ENCODE results near the gene UBQLNL. TPM values are rescaled to one million over a fixed set of nuclear protein-coding genes. Genes with fewer than 3 reads are reported as not detected.

The UBQLNL gene
- total RNA-seq, 2 experiments from 2014 or later: 0.17 TPM; not detected in 1

- no peaks in the 10 kb centered on the region for H3K27me3 Mint-ChIP-seq
- H3K4me3 Mint-ChIP-seq: no peak overlapping the region
- no peaks in the 10 kb centered on the region for H3K36me3 Mint-ChIP-seq
- POLR2A ChIA-PET: no interaction called here
- H3K4me1 Mint-ChIP-seq (ENCODE audit: low read depth): no peaks in the 10 kb centered on the region
- H3K9me3 Mint-ChIP-seq: no peaks in the 10 kb centered on the region
- CTCF ChIA-PET: no interaction called here
- no peak for DNase-seq
- no peak overlapping the region for H3K27ac Mint-ChIP-seq
- intact Hi-C loops (cut with micrococcal nuclease): no loop called here
Measured at GRCh38 chr11:5531053-5531831, 14.7 kb upstream of the UBQLNL start.

DNA sequence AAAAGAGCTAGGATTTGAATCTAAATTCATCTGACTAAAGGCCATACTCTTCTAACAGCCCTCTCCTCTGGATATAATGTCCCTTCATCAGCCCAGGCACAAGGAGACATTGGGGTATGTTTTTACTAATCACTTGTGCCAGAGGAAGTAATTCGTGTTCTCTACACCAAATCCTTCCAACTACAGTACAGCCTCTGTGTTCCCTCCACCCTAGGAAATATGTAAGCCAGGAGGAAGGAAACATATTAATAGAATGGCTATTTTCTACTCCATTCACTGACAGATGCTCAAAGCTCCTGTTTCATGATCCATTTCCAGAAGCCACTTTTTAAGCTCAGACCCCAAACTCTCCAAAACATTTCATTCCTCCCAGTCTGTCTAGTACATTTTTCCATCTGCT is 12.0 kb upstream of the UBQLNL start:
- no peak overlapping the region for H3K27ac Mint-ChIP-seq
- intact Hi-C loops (cut with micrococcal nuclease): no loop called here
- ChIA-PET CTCF (interaction anchor here (1.1 kb wide), 1 partner anchor 14 kb away, joined by 3 read pairs; no protein-coding TSS in a partner anchor), POLR2A (no interaction called here)
- no peaks in the 10 kb centered on the region for H3K27me3 Mint-ChIP-seq
- H3K9me3 Mint-ChIP-seq: no peaks in the 10 kb centered on the region
- H3K36me3 Mint-ChIP-seq: no peaks in the 10 kb centered on the region
- H3K4me3 Mint-ChIP-seq: no peak overlapping the region
- H3K4me1 Mint-ChIP-seq (ENCODE audit: low read depth): no peaks in the 10 kb centered on the region
- DNase-seq: no peak

DNA sequence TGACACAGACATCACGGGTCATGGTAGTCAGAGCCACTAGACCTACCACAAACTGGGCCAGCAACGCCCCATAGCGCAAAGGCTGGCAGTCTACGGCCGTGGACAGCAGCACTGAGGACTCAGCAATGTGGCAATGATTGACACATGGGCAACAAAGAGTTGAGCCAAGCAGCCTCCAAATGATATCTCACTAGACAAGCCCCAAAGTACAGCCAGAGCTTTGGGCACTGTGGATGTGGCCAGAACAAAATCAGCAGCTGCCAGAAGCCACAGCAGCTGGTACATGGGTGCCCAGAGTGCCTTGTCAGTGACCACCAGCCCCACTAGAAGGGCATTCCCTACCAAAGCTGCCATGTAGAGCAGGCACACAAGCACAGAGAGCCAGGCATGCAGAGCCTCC is 11.2 kb upstream of the UBQLNL start:
- H3K36me3 Mint-ChIP-seq: no peaks in the 10 kb centered on the region
- no peaks in the 10 kb centered on the region for H3K9me3 Mint-ChIP-seq
- H3K27ac Mint-ChIP-seq: no peak overlapping the region
- intact Hi-C loops (cut with micrococcal nuclease): no loop called here
- no peak overlapping the region for H3K4me3 Mint-ChIP-seq
- ChIA-PET CTCF (no interaction called here), POLR2A (no interaction called here)
- no peaks in the 10 kb centered on the region for H3K4me1 Mint-ChIP-seq (ENCODE audit: low read depth)
- no peak for DNase-seq
- H3K27me3 Mint-ChIP-seq: no peaks in the 10 kb centered on the region

DNA sequence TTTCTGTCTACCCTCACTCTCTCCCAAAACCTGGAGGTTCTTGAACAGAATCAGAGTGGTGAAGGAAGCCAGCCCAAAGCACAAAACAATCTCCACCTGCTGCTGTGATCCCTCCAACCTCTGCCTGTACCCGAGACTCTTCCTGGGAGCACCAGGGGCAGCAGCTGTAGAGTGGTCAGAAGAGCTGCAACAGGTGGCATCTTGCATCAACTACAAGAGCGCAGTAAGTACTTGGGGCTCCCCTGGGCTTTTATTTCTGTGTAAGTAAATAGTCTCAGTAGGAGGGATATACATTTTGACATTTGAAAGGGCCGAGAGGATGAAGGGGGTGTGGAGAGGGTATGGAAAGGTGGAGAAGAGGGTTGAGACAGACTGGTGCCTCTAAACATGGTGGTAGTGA is 8.3 kb upstream of the UBQLNL start:
- POLR2A ChIA-PET: no interaction called here
- Mint-ChIP-seq H3K36me3 (no peaks in the 10 kb centered on the region), H3K4me3 (no peak overlapping the region), H3K4me1 (ENCODE audit: low read depth) (no peaks in the 10 kb centered on the region), H3K27ac (no peak overlapping the region), H3K27me3 (no peaks in the 10 kb centered on the region), H3K9me3 (no peaks in the 10 kb centered on the region)
- no peak for DNase-seq
- CTCF ChIA-PET: no interaction called here
- intact Hi-C loops (cut with micrococcal nuclease): no loop called here

GRCh38 chr11:5522308-5522707 is 5.8 kb upstream of the UBQLNL start:
- H3K36me3 Mint-ChIP-seq: no peaks in the 10 kb centered on the region
- no peak overlapping the region for H3K27ac Mint-ChIP-seq
- no peak overlapping the region for H3K4me3 Mint-ChIP-seq
- no peaks in the 10 kb centered on the region for H3K27me3 Mint-ChIP-seq
- no peak for DNase-seq
- intact Hi-C loops (cut with micrococcal nuclease): no loop called here
- no peaks in the 10 kb centered on the region for H3K4me1 Mint-ChIP-seq (ENCODE audit: low read depth)
- ChIA-PET POLR2A (no interaction called here), CTCF (no interaction called here)
- no peaks in the 10 kb centered on the region for H3K9me3 Mint-ChIP-seq

- intact Hi-C loops (cut with micrococcal nuclease): no loop called here
- DNase-seq: no peak
- H3K27me3 Mint-ChIP-seq: no peaks in the 10 kb centered on the region
- POLR2A ChIA-PET: no interaction called here
- H3K9me3 Mint-ChIP-seq: no peaks in the 10 kb centered on the region
- H3K4me1 Mint-ChIP-seq (ENCODE audit: low read depth): no peaks in the 10 kb centered on the region
- no peak overlapping the region for H3K27ac Mint-ChIP-seq
- H3K4me3 Mint-ChIP-seq: no peak overlapping the region
- CTCF ChIA-PET: no interaction called here
- H3K36me3 Mint-ChIP-seq: no peaks in the 10 kb centered on the region
Measured at GRCh38 chr11:5521540-5521939, 5.0 kb upstream of the UBQLNL start.

DNA sequence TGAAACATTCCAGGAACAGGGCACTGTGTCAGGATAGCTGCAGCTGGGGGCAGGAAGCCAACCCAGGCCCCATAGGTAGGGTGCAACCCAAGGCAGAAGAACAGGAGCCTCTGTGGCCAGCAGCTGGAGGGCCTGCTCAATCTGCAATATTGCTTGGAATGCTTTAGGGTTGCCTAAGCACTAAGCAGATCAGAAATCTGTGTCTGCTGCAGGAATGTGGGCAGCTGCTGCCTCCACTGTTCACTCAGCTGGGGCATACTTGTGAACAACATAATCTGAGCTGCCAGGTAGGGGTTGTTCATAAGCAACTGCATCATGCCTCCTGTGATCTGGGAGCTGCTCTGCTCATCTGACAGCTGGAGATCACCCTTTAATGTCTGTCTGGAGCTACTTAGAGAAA is 1.7 kb downstream of the UBQLNL start:
- intact Hi-C loops (cut with micrococcal nuclease): no loop called here
- no peak overlapping the region for H3K4me3 Mint-ChIP-seq
- ChIA-PET CTCF (interaction anchor here (0.8 kb wide), 1 partner anchor 14 kb away, joined by 3 read pairs; no protein-coding TSS in a partner anchor), POLR2A (no interaction called here)
- no peaks in the 10 kb centered on the region for H3K36me3 Mint-ChIP-seq
- no peaks in the 10 kb centered on the region for H3K4me1 Mint-ChIP-seq (ENCODE audit: low read depth)
- no peaks in the 10 kb centered on the region for H3K9me3 Mint-ChIP-seq
- H3K27me3 Mint-ChIP-seq: no peaks in the 10 kb centered on the region
- DNase-seq: no peak
- H3K27ac Mint-ChIP-seq: no peak overlapping the region

GRCh38 chr11:5509803-5510202 is 6.7 kb downstream of the UBQLNL start, which contains the start of gene UBQLN3:
Gene UBQLN3, minus strand, starts transcription at chr11:5509957. Its CDS starts 399 bp downstream, at chr11:5509558.
- ChIA-PET POLR2A (no interaction called here), CTCF (no interaction called here)
- Mint-ChIP-seq H3K36me3 (no peaks in the 10 kb centered on the region), H3K9me3 (no peaks in the 10 kb centered on the region), H3K27ac (no peak within 1 kb of the TSS), H3K4me3 (no peak within 1 kb of the TSS), H3K4me1 (ENCODE audit: low read depth) (no peaks in the 10 kb centered on the region), H3K27me3 (no peaks in the 10 kb centered on the region)
- intact Hi-C loops (cut with micrococcal nuclease): no loop called here
- DNase-seq: no peak

GRCh38 chr11:5508605-5509004 is 7.9 kb downstream of the UBQLNL start:
- intact Hi-C loops (cut with micrococcal nuclease): no loop called here
- POLR2A ChIA-PET: no interaction called here
- CTCF ChIA-PET: no interaction called here
- no peaks in the 10 kb centered on the region for H3K9me3 Mint-ChIP-seq
- H3K27ac Mint-ChIP-seq: no peak overlapping the region
- no peaks in the 10 kb centered on the region for H3K36me3 Mint-ChIP-seq
- no peak overlapping the region for H3K4me3 Mint-ChIP-seq
- no peaks in the 10 kb centered on the region for H3K27me3 Mint-ChIP-seq
- no peaks in the 10 kb centered on the region for H3K4me1 Mint-ChIP-seq (ENCODE audit: low read depth)
- DNase-seq: no peak

GRCh38 chr11:5507933-5508305 is 8.6 kb downstream of the UBQLNL start:
- intact Hi-C loops (cut with micrococcal nuclease): no loop called here
- Mint-ChIP-seq H3K4me1 (ENCODE audit: low read depth) (no peaks in the 10 kb centered on the region), H3K36me3 (no peaks in the 10 kb centered on the region), H3K4me3 (no peak overlapping the region), H3K27me3 (no peaks in the 10 kb centered on the region), H3K27ac (no peak overlapping the region), H3K9me3 (no peaks in the 10 kb centered on the region)
- CTCF ChIA-PET: no interaction called here
- no peak for DNase-seq
- POLR2A ChIA-PET: no interaction called here

DNA sequence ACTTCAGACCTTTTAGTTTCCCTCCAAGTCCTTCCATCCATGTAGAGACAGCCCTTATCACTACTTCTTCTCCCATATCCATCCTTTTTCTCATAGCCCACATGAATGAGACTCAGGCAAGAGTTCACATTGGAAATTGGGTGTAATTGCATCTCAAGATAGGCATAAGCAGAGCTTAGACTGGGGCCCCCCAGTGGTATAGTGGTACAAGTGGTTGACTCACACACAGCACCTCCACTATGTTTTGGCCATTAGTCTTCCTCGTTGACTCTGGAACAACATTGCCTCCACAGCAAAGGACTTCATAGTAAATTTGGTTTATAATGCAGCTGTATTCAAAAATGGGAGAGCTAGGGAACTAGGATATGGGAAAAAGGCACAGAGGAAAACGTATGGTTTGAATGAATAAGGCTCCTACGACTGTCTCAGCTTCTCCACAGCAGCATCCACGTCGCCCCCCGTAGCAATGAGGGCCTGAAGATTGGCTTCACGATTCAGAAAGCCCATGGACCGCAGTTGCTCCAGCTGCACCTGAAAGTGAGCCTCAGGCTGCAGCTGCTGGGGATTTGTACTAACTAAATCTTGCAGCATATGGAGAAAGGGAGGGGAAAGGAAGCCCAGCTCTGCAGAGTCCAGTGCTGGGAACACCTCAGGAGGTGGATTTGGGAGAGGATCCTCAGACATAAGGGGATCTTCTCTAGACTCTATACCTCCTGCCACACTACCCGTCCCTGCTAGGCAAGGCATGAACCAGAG is 9.1 kb downstream of the UBQLNL start:
- intact Hi-C loops (cut with micrococcal nuclease): no loop called here
- Mint-ChIP-seq H3K9me3 (no peaks in the 10 kb centered on the region), H3K36me3 (no peaks in the 10 kb centered on the region), H3K4me3 (no peak overlapping the region), H3K27me3 (no peaks in the 10 kb centered on the region), H3K4me1 (ENCODE audit: low read depth) (no peaks in the 10 kb centered on the region), H3K27ac (no peak overlapping the region)
- POLR2A ChIA-PET: no interaction called here
- no peak for DNase-seq
- CTCF ChIA-PET: interaction anchor here (1.5 kb wide), 1 partner anchor 383 kb away, joined by 3 read pairs; no protein-coding TSS in a partner anchor

- intact Hi-C loops (cut with micrococcal nuclease): no loop called here
- ChIA-PET CTCF (interaction anchor here (1.5 kb wide), 1 partner anchor 381 kb away, joined by 3 read pairs; no protein-coding TSS in a partner anchor), POLR2A (no interaction called here)
- Mint-ChIP-seq H3K27me3 (peaks cover 1% of the 10 kb centered on the region), H3K9me3 (no peaks in the 10 kb centered on the region), H3K36me3 (no peaks in the 10 kb centered on the region), H3K27ac (no peak overlapping the region), H3K4me1 (ENCODE audit: low read depth) (no peaks in the 10 kb centered on the region), H3K4me3 (no peak overlapping the region)
- no peak for DNase-seq
Measured at GRCh38 chr11:5505363-5506048, 11.0 kb downstream of the UBQLNL start.
